Keratinocyte (primary cell): Measurements from ENCODE around the gene TRIM67. TPM values are rescaled to one million over a fixed set of nuclear protein-coding genes. Genes with fewer than 3 reads are reported as not detected.

ENCODE experiments used
- DNase-seq: peaks from one replicate; pipeline ENCODE4 v3.0.0-alpha.2; 2011; ENCODE audit warnings: low read depth, missing footprints, low spot score
- FAIRE-seq: peaks from 2 replicates; lab custom pipeline; 2011; peaks lifted over from hg19 to GRCh38; lab: Jason Lieb, UNC
- H2AFZ ChIP-seq: 2 replicates; pipeline ENCODE4 v1.6.0; 2012; ENCODE audit warnings: low read length, control low read depth, inconsistent platforms; ENCODE audit not compliant: control insufficient read depth
- H3K27ac ChIP-seq: 2 replicates; pipeline ENCODE4 v1.5.1; 2011; ENCODE audit warnings: low read length; ENCODE audit not compliant: control insufficient read depth, insufficient read depth
- H3K27me3 ChIP-seq: 3 replicates; pipeline ENCODE4 v1.6.0; 2011; ENCODE audit warnings: low read length; ENCODE audit not compliant: control insufficient read depth, insufficient read depth; ENCODE audit errors: extremely low read depth
- H3K36me3 ChIP-seq, 2 experiments: 2 replicates in 1 of 2; 3 replicates in 1 of 2; pipeline ENCODE4 v1.5.1; 2011; ENCODE audit warnings: low read length in 2 of 2, mild to moderate bottlenecking in 1 of 2; ENCODE audit not compliant: control insufficient read depth in 2 of 2, insufficient read depth in 2 of 2; ENCODE audit errors: extremely low read depth in 1 of 2
- H3K4me1 ChIP-seq: 3 replicates; pipeline ENCODE4 v1.5.1; 2011; ENCODE audit warnings: low read length; ENCODE audit not compliant: control insufficient read depth, insufficient read depth; ENCODE audit errors: extremely low read depth
- H3K4me2 ChIP-seq: 3 replicates; pipeline ENCODE4 v1.6.0; 2011; ENCODE audit warnings: low read depth, low read length; ENCODE audit not compliant: control insufficient read depth, insufficient read depth; ENCODE audit errors: extremely low read depth
- H3K4me3 ChIP-seq, 3 experiments: fragments of 200-600 bp in 1 of 3; sonication (generic) in 1 of 3; 2 replicates in 2 of 3; 3 replicates in 1 of 3; pipeline ENCODE4 v1.5.1; 2011 to 2016; ENCODE audit warnings: low read length in 3 of 3, mild to moderate bottlenecking in 3 of 3, control low read depth in 2 of 3, inconsistent platforms in 1 of 3, low read depth in 1 of 3, mixed read lengths in 1 of 3, mixed run types in 1 of 3, moderate library complexity in 1 of 3; ENCODE audit not compliant: control insufficient read depth in 2 of 3, insufficient read depth in 2 of 3; ENCODE audit errors: extremely low read depth in 1 of 3
- H3K79me2 ChIP-seq: 2 replicates; pipeline ENCODE4 v1.6.0; 2012; ENCODE audit warnings: low read length; ENCODE audit not compliant: control insufficient read depth, insufficient read depth
- H3K9ac ChIP-seq: 3 replicates; pipeline ENCODE4 v1.6.0; 2011; ENCODE audit warnings: low read length; ENCODE audit not compliant: control insufficient read depth, insufficient read depth; ENCODE audit errors: extremely low read depth
- H3K9me1 ChIP-seq: 3 replicates; pipeline ENCODE4 v1.6.0; 2011; ENCODE audit warnings: low read length; ENCODE audit not compliant: control insufficient read depth, insufficient read depth; ENCODE audit errors: extremely low read depth
- H3K9me3 ChIP-seq: 2 replicates; pipeline ENCODE4 v1.5.1; 2012; ENCODE audit warnings: low read depth, low read length; ENCODE audit not compliant: control insufficient read depth
- H4K20me1 ChIP-seq: 3 replicates; pipeline ENCODE4 v1.6.0; 2011; ENCODE audit warnings: low read length; ENCODE audit not compliant: control insufficient read depth, insufficient read depth; ENCODE audit errors: extremely low read depth
- CTCF ChIP-seq, 3 experiments: IDR thresholded peaks in 1 of 3; conservative IDR thresholded peaks in 1 of 3; optimal IDR thresholded peaks in 1 of 3; 2 replicates in 2 of 3; 3 replicates in 1 of 3; pipeline versions ENCODE3 to v1.5.1; 2011; ENCODE audit warnings: low read length in 3 of 3, mild to moderate bottlenecking in 3 of 3, moderate library complexity in 2 of 3, control low read depth in 1 of 3, inconsistent platforms in 1 of 3; ENCODE audit not compliant: insufficient read depth in 2 of 3; ENCODE audit errors: extremely low read depth in 1 of 3
- EZH2 ChIP-seq: IDR thresholded peaks from one replicate; pipeline ENCODE4 v1.6.1; 2012; ENCODE audit warnings: inconsistent platforms, mild to moderate bottlenecking, low read length, moderate library complexity
- dilution Hi-C: fragments of 300-500 bp; cut with MboI; formaldehyde crosslinking; loops from one replicate; pipeline ENCODE4 v1.7.0; 2020; ENCODE audit warnings: low sequenced_read_pairs; ENCODE audit not compliant: extremely low pct_ligation_motif_present
- polyA plus RNA-seq, 5 experiments: library from polyadenylated mRNA; depleted of rRNA in 3 of 5; stranded (reverse) in 3 of 5; stranded (forward) in 1 of 5; unstranded in 1 of 5; fragments of >200 nt; gene quantifications; 1 replicate in 1 of 5; 2 replicates in 3 of 5; 3 replicates in 1 of 5; pipeline versions ENCODE4 v1.2.1 to v1.2.3, GENCODE V29; 2011 to 2012; ENCODE audit warnings: missing spikeins in 2 of 5, low read depth in 1 of 5, low replicate concordance in 1 of 5

Gene TRIM67
- polyA plus RNA-seq, 1 donor (not counting 4 experiments of a cell fraction or from before 2014, with no cell fraction given), result not detected

- dilution Hi-C loops, result no loop called here
- Histone ChIP-seq H3K79me2 (no peaks in the 10 kb centered on the region), H3K4me2 (no peak overlapping the region), H3K27ac (no peak overlapping the region), H3K4me3 (no peak overlapping the region), H3K27me3 (no peaks in the 10 kb centered on the region), H2AFZ (no peak overlapping the region), H4K20me1 (no peaks in the 10 kb centered on the region), H3K9me3 (no peaks in the 10 kb centered on the region), H3K36me3 (peaks cover 6 to 21% of the 10 kb centered on the region in 2 experiments), H3K9me1 (no peaks in the 10 kb centered on the region), H3K4me1 (no peaks in the 10 kb centered on the region), H3K9ac (no peak overlapping the region)
- FAIRE-seq (no peak), DNase-seq (no peak)
- TF ChIP-seq CTCF (optimal IDR thresholded peaks at IDR 0.05 in 1 of 3, IDR thresholded peaks at IDR 0.05 in 1 of 3, conservative IDR thresholded peaks at IDR 0.05 in 1 of 3; ENCODE audit: extremely low read depth in 1 of 3, insufficient read depth in 2 of 3, low read length in 3 of 3) (no peak), EZH2 (no peak)
These were observed 102.8 kb downstream of the TRIM67 start for GRCh38 chr1:231264642-231265041.

- Histone ChIP-seq H3K79me2 (no peaks in the 10 kb centered on the region), H3K36me3 (peaks cover 6 to 17% of the 10 kb centered on the region in 2 experiments), H3K9me1 (no peaks in the 10 kb centered on the region), H3K27ac (no peak overlapping the region), H3K4me2 (no peak overlapping the region), H4K20me1 (no peaks in the 10 kb centered on the region), H2AFZ (no peak overlapping the region), H3K27me3 (no peaks in the 10 kb centered on the region), H3K9ac (no peak overlapping the region), H3K9me3 (no peaks in the 10 kb centered on the region), H3K4me1 (no peaks in the 10 kb centered on the region), H3K4me3 (no peak overlapping the region)
- no peak for FAIRE-seq
- DNase-seq, result no peak
- TF ChIP-seq CTCF (optimal IDR thresholded peaks at IDR 0.05 in 1 of 3, IDR thresholded peaks at IDR 0.05 in 1 of 3, conservative IDR thresholded peaks at IDR 0.05 in 1 of 3; ENCODE audit: extremely low read depth in 1 of 3, insufficient read depth in 2 of 3, low read length in 3 of 3) (no peak), EZH2 (no peak)
- dilution Hi-C loops, result no loop called here
These were observed 103.5 kb downstream of the TRIM67 start for GRCh38 chr1:231265379-231265778.
